HL-60/S4 treated with retinoic acid at 250 ng/mL for 4 days and 3 days (cell line): ENCODE results near the gene FARS2.

Source experiments
- in situ Hi-C: fragments of 300-500 bp; cut with MboI; formaldehyde crosslinking; loops from 2 replicates; pipeline ENCODE4 v1.7.0; 2022; ENCODE audit warnings: low sequenced_read_pairs

Gene FARS2

DNA sequence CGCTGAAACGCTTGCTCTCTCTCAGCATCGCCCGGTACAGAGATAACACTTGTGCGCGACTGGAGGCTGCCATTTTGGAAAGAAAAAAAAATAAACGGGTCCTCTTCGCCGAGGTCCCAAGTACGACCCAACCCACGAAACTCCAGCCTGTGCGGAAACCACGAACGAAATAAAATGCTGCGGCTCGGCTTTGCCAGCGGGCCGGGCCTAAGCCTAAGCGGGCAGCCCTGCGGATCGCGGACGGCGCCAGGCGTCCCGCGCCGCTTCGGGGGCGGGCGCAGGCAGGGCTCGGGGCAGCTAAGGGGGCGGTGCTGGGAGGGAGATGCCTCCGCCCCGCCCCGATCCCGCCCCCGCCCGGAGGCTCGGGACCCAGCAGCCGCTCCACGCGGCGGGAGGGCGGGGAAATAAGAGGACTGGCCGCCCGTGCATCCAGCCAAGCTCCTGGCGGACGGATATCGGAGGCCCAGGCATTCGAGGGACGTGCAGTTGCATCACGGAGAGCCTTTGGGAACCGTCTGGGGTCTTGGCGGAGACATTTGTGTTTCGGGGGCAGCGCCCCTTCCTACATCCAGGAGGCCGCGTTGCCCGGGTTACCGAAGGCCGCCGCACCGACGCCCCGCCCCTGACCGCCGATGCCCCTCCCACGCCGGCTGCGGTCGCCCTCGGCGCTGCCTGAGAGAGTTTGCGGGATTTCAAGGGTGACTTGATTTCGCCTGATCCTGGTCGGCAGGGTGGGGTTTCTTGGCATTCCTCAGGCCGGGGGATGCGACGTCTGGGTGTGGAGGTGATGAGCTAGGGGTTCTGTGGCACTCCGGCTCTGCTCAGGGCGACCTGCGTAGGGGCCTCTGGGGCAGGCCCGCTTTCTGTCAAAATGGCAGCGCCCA lies at the start of gene FARS2, which contains the start of gene LYRM4:
Gene FARS2, plus strand, starts transcription at position 853 of the 884 bp plus-strand sequence.
Gene LYRM4, minus strand, starts transcription at position 290 of the 884 bp plus-strand sequence. Its CDS starts 217 bp downstream, at position 73.
- in situ Hi-C loops = no loop called here

DNA sequence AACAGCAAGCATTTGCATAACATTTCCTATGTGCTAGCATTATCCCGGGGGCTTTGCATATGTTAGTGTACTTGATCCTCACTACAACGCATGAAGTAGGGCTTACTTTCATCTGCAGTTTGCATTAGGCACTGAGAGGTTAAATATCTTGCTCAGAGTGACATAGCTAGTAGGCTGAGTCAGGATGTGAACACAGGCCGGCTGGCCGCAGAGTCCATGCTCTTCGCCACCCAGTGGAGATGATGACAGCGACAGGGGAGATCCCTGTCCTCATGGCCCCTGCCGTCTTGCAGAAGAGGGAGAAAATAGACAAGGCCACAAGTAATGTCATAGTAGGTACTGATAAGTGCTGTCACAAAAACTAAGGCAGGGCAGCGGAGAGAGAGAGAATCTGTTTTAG lies 47.5 kb upstream of the FARS2 start:
- in situ Hi-C loops = loop anchor here (25.0 kb wide), 1 partner anchor 173 kb away; no protein-coding TSS in a partner anchor

DNA sequence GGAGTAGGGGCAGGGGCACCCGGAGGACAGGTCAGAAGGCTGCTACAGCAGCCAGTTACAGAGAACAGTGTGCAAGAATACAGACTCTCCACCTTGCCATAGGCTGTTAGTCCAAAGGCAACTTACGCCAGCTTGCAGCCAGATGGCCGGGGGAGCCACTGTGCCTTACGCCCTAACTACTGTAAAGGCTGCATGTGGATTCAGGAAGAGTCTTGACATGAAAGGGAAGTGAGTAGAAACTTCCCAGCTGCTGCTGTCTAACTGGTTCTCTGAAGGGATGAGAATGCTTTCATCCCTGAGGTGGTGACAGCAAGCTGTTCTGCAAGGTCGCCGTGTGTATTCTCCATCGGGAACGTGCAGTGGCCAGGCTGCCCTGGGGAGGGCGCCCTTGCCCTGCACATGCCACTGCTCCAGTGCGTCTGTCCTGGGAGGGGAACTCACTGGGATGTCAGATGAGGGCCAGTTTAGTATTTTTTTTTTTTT lies 46.7 kb upstream of the FARS2 start:
- in situ Hi-C loops = loop anchor here (25.0 kb wide), 1 partner anchor 173 kb away; no protein-coding TSS in a partner anchor

GRCh38 chr6:5215159-5215558 lies 46.2 kb upstream of the FARS2 start:
- in situ Hi-C loops = loop anchor here (25.0 kb wide), 1 partner anchor 172 kb away; no protein-coding TSS in a partner anchor

GRCh38 chr6:5215799-5216198 lies 45.5 kb upstream of the FARS2 start:
- in situ Hi-C loops = loop anchor here (25.0 kb wide), 1 partner anchor 172 kb away; no protein-coding TSS in a partner anchor

DNA sequence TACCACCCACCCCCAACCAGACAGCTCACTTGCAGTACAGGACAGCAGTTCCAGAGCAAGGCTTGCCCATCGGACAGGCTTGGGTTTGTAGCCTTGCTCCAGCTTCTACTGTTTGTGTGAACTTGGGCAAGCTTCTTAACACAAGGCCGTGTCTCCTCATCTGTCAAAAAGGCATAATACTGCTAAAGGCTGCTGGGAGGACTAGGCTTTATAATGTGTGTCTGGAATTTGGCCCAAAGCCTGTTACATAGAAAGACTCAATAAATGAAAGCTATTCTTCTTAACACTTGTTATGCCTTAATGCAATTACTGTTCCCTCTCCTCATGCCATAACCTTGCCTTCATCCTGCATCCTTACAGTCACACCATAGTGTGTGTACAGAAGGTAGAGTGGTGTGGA lies 44.0 kb upstream of the FARS2 start:
- in situ Hi-C loops = loop anchor here (25.0 kb wide), 1 partner anchor 170 kb away; no protein-coding TSS in a partner anchor

DNA sequence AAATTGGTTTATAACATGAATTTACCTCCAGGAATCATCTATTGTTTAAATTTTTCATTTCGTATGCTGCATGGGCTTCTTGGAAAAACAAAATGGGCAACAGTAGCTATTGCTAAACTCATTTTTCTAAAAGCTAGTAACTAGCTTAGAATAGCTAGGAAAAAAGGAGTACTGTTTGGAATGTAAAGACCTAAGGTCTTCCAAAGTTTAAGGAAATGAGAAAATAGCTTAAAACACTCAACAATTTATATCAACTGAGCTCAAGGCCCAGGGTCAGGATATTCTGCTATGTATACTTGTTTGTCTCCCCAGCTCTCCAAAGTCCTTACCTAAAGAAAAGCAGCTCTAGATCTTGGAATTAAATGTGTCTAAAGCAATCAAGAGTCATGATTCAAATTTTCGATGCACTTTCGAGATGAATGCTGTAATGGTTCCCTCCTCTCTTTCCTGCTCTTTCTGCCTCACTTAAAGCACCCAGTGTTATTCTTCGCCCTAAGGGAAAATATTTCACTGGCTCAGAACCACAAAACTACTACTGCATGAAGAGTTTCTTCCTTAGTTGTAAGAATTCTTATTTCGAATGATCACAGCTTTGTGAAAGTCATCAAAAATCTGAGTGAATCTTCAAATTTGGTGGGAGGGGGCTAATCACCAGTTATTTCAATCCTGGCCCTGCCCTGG lies 42.2 kb upstream of the FARS2 start:
- in situ Hi-C loops = loop anchor here (25.0 kb wide), 1 partner anchor 168 kb away; no protein-coding TSS in a partner anchor

GRCh38 chr6:5220443-5220842 lies 40.9 kb upstream of the FARS2 start:
- in situ Hi-C loops = loop anchor here (25.0 kb wide), 1 partner anchor 167 kb away; no protein-coding TSS in a partner anchor

DNA sequence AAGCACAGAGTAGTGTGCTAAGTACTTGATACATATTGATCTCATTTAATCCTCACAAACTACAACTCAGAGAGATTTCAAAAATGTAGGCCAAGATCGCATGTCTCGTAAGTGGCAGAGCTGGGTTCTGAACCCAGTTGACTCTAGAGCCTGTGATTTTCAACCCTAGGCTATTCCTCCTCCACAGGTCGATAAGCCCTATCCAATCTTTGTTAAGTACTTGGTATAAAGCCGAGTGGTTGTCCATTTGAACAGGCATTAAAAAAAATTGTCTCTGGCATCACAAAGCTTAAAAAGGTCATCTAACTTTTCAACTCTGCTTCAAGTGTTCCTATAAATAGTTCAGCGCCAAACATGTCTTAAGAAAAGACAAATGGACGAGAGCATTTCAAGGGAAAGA lies 38.0 kb upstream of the FARS2 start:
- in situ Hi-C loops = loop anchor here (25.0 kb wide), 1 partner anchor 164 kb away; no protein-coding TSS in a partner anchor

DNA sequence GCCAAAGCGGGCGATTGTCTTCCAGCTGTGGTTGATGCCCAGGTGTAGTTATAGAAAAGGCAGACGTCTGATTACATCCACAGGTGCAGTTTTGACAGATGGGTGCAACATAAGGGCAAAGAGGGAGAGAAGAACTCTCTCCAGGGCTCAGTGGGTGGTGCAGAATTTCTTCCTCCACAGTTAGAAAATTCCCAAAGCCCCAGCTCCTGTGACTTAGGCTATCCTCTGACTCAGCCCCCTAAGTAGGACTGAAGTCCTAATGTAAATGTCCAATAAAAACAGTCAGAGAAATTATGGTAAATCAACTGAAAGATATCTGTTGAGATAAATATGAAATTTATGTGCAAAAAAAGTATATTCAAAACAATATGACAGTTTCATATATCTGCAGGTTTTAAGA lies 32.0 kb upstream of the FARS2 start:
- in situ Hi-C loops = no loop called here

GRCh38 chr6:5230081-5230480 lies 31.2 kb upstream of the FARS2 start:
- in situ Hi-C loops = no loop called here

GRCh38 chr6:5231289-5231688 lies 30.0 kb upstream of the FARS2 start:
- in situ Hi-C loops = no loop called here

DNA sequence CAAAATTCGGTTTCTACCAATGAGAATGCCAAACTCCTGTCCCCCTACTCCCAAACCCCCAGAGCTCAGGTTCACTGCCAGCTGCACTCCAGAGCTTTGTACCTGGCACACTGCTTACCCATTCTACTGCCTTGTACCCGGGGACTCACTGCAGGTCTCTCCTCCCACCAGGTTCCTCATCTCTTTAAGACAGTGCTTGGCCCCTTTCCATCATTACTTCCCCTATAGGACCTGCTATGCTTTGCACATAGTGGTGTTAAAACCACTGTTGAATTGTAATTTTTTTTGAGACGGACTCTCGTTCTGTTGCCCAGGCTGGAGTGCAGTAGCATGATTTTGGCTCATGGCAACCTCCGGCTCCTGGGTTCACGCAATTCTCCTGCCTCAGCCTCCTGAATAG lies 26.4 kb upstream of the FARS2 start:
- in situ Hi-C loops = no loop called here

GRCh38 chr6:5235830-5236229 lies 25.5 kb upstream of the FARS2 start:
- in situ Hi-C loops = no loop called here

- in situ Hi-C loops = no loop called here
Measured at GRCh38 chr6:5237805-5238204, 23.5 kb upstream of the FARS2 start.

DNA sequence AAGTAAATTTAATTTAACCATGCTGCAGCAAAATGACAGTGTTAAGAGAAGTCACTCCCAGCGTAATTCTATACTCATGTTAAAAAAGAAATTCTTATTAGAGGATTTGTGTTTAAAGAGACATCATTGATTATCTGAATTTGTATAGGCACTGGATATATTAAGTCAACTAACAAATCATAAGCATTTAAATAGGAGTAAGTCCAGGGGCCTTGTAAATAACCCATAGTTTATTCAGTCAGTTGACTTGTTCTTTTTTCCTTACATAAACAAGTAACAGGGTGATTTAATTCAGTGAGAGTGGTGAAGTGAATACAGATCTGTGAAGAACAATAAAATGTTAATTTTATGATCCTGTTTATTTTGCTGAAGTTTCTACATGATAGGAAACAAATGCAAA lies 23.0 kb upstream of the FARS2 start:
- in situ Hi-C loops = no loop called here

- in situ Hi-C loops = no loop called here
Measured at GRCh38 chr6:5241252-5241651, 20.1 kb upstream of the FARS2 start.

DNA sequence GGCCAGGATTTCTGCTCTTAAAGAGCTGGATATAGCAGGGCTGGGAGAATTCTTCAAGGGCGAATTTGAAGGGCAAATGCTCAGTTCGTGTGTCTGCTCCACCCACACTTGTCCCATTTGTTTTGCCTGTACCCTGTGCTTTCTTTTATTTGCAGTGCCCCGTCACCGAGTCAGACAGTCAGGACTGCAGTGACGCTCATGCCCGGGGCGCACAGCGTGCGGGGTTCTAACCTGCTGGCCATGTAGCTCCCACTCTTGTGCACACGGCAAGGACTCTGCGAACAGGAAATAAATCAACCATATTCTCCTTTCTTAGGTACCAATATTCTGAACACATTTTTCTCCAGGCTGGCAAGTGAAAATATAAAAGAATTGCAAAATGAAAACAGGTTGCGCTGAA lies 18.2 kb upstream of the FARS2 start:
- in situ Hi-C loops = no loop called here

- in situ Hi-C loops = no loop called here
Measured at GRCh38 chr6:5246141-5247097, 14.9 kb upstream of the FARS2 start.

DNA sequence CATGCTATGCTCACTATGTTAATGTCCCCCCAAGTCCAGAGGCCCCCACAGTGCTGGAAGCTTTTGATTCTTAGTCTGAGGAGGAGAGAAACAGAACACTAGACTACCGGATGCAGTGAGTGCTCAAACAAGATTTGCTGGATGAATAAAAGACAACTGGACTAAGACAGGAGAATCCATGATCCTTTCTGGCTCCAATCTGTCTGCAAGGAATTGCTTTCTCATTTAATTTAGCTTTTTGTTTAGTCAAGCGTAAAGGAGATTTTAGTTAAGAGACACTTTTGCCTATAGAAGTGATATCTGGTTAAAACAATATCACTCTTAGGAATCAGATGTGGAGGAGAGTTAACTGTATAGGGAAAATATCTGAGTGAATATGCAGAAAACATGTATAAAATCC lies 14.1 kb upstream of the FARS2 start:
- in situ Hi-C loops = no loop called here
